Peyer's patch (tissue), 4 donors: Measurements from ENCODE around the gene PAX6.

Source experiments
- POLR2A ChIP-seq, 2 donors: fragments of 450-650 bp; IDR thresholded peaks; one replicate each; pipeline ENCODE4 v1.5.1; 2017; ENCODE audit warnings: antibody characterized with exemption in 2 of 2, mild to moderate bottlenecking in 2 of 2, moderate library complexity in 2 of 2
- TF ChIP-seq, protein P1 (sequence below), 6 experiments: fragments of 450-650 bp in 4 of 6; fragments of 200-600 bp in 2 of 6; sonication (generic) in 1 of 6; IDR thresholded peaks; one replicate each; pipeline ENCODE4 v1.5.1; 2017 to 2019; ENCODE audit warnings: antibody characterized with exemption in 6 of 6, mild to moderate bottlenecking in 3 of 6, moderate library complexity in 1 of 6

GRCh38 chr11:31757260-31757835 is 53.8 kb downstream of the PAX6 start:
- TF ChIP-seq, protein P1, sequence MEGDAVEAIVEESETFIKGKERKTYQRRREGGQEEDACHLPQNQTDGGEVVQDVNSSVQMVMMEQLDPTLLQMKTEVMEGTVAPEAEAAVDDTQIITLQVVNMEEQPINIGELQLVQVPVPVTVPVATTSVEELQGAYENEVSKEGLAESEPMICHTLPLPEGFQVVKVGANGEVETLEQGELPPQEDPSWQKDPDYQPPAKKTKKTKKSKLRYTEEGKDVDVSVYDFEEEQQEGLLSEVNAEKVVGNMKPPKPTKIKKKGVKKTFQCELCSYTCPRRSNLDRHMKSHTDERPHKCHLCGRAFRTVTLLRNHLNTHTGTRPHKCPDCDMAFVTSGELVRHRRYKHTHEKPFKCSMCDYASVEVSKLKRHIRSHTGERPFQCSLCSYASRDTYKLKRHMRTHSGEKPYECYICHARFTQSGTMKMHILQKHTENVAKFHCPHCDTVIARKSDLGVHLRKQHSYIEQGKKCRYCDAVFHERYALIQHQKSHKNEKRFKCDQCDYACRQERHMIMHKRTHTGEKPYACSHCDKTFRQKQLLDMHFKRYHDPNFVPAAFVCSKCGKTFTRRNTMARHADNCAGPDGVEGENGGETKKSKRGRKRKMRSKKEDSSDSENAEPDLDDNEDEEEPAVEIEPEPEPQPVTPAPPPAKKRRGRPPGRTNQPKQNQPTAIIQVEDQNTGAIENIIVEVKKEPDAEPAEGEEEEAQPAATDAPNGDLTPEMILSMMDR (IDR thresholded peaks at IDR 0.05), result no peak
- no peak for TF ChIP-seq POLR2A (IDR thresholded peaks at IDR 0.05)
